MM.1S (cell line): Measurements from ENCODE around the gene OVOL3.

Experiments
- EZH2 ChIP-seq: fragments of 300-600 bp; sonication (generic); optimal IDR thresholded peaks from 2 replicates; pipeline ENCODE3; 2017; ENCODE audit warnings: low read depth, mild to moderate bottlenecking, antibody characterized with exemption, low read length, mixed read lengths
- TF ChIP-seq, protein P1 (sequence below): fragments of 300-600 bp; sonication (generic); IDR thresholded peaks from 2 replicates; pipeline ENCODE4 v1.5.1; 2016; ENCODE audit warnings: antibody characterized with exemption, low read length, mixed read lengths

- TF ChIP-seq, protein P1, sequence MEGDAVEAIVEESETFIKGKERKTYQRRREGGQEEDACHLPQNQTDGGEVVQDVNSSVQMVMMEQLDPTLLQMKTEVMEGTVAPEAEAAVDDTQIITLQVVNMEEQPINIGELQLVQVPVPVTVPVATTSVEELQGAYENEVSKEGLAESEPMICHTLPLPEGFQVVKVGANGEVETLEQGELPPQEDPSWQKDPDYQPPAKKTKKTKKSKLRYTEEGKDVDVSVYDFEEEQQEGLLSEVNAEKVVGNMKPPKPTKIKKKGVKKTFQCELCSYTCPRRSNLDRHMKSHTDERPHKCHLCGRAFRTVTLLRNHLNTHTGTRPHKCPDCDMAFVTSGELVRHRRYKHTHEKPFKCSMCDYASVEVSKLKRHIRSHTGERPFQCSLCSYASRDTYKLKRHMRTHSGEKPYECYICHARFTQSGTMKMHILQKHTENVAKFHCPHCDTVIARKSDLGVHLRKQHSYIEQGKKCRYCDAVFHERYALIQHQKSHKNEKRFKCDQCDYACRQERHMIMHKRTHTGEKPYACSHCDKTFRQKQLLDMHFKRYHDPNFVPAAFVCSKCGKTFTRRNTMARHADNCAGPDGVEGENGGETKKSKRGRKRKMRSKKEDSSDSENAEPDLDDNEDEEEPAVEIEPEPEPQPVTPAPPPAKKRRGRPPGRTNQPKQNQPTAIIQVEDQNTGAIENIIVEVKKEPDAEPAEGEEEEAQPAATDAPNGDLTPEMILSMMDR = no peak
- no peak for TF ChIP-seq EZH2
Measured at GRCh38 chr19:36144624-36145023, 33.7 kb downstream of the OVOL3 start.
